Measurements from ENCODE around the gene COA6.
A peak's percentile ranks its signal among the peaks of the same experiment; 100 is the strongest.
"Not testable (repeated sequence)": the region's sequence is repeated elsewhere in the genome, so short reads cannot be mapped to it uniquely, and the experiment has no call there.

COA6 gene

GRCh38 chr1:234398849-234399381 lies 25.7 kb downstream of the COA6 start:
- H3K4me3 ChIP-seq (ENCODE audit: control insufficient read depth, low read depth, low read length), result no peak overlapping the region
- peak; percentile 68 for DNase-seq (ENCODE audit: low read depth)
- TF ChIP-seq, protein P1, sequence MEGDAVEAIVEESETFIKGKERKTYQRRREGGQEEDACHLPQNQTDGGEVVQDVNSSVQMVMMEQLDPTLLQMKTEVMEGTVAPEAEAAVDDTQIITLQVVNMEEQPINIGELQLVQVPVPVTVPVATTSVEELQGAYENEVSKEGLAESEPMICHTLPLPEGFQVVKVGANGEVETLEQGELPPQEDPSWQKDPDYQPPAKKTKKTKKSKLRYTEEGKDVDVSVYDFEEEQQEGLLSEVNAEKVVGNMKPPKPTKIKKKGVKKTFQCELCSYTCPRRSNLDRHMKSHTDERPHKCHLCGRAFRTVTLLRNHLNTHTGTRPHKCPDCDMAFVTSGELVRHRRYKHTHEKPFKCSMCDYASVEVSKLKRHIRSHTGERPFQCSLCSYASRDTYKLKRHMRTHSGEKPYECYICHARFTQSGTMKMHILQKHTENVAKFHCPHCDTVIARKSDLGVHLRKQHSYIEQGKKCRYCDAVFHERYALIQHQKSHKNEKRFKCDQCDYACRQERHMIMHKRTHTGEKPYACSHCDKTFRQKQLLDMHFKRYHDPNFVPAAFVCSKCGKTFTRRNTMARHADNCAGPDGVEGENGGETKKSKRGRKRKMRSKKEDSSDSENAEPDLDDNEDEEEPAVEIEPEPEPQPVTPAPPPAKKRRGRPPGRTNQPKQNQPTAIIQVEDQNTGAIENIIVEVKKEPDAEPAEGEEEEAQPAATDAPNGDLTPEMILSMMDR (conservative IDR thresholded peaks at IDR 0.05; ENCODE audit: control insufficient read depth, insufficient read depth, low read depth, low read length), result no peak

GRCh38 chr1:234399515-234399914 lies 26.3 kb downstream of the COA6 start:
- DNase-seq (ENCODE audit: low read depth); H3K4me3 ChIP-seq (ENCODE audit: control insufficient read depth, low read depth, low read length): not testable (repeated sequence)

GRCh38 chr1:234400773-234401172 lies 27.5 kb downstream of the COA6 start:
- H3K4me3 ChIP-seq (ENCODE audit: control insufficient read depth, low read depth, low read length), result no peak overlapping the region
- TF ChIP-seq, protein P1 (conservative IDR thresholded peaks at IDR 0.05; ENCODE audit: control insufficient read depth, insufficient read depth, low read depth, low read length), result no peak
- DNase-seq (ENCODE audit: low read depth), result no peak

DNA sequence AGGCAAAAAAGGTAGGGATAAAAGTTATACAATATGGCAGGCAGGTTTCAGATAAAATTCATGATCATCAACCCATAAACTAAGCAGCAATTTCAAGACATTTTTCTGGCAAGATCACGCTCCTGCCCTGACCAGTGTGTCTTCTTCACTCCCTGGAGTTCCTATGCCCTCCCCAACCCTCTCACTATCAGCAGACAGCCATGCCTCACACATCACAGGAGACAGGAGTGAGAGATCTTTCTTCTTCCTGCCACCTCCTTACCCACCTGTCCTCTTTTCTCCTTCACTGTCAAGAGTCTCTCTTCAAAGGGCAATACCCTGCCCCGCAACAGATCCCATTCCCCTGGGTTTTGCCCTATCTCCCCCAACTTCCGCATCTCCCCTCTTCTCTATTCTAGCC lies 28.4 kb downstream of the COA6 start:
- no peak overlapping the region for H3K4me3 ChIP-seq (ENCODE audit: control insufficient read depth, low read depth, low read length)
- no peak for DNase-seq (ENCODE audit: low read depth)

GRCh38 chr1:234402939-234403338 lies 29.7 kb downstream of the COA6 start:
- TF ChIP-seq, protein P1 (conservative IDR thresholded peaks at IDR 0.05; ENCODE audit: control insufficient read depth, insufficient read depth, low read depth, low read length), result no peak
- DNase-seq (ENCODE audit: low read depth), result no peak
- no peak overlapping the region for H3K4me3 ChIP-seq (ENCODE audit: control insufficient read depth, low read depth, low read length)

More for the DNA sequence above, 28.4 kb downstream of the COA6 start:
- TF ChIP-seq, protein P1 (conservative IDR thresholded peaks at IDR 0.05; ENCODE audit: control insufficient read depth, insufficient read depth, low read depth, low read length), result no peak

DNA sequence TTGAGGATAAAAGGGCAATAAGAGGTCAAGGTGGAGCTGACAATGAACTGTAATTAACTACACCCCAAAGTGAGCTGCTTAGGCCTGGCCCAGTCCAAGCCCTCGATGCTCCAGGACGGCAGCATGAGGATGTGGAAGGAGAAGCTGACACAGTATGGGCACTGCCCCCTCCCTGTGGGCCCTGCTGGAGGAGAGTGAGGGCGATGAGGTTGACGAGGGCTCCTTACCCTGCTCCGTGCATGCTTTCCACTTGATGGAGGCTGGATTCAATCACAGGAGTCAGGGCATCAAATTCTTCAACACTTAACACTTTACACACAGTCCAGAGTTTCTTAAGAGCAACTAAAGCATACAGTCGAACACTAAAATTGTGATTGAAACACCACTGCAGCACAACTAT lies 32.4 kb downstream of the COA6 start:
- TF ChIP-seq, protein P1 (conservative IDR thresholded peaks at IDR 0.05; ENCODE audit: control insufficient read depth, insufficient read depth, low read depth, low read length), result no peak
- no peak for DNase-seq (ENCODE audit: low read depth)
- no peak overlapping the region for H3K4me3 ChIP-seq (ENCODE audit: control insufficient read depth, low read depth, low read length)

DNA sequence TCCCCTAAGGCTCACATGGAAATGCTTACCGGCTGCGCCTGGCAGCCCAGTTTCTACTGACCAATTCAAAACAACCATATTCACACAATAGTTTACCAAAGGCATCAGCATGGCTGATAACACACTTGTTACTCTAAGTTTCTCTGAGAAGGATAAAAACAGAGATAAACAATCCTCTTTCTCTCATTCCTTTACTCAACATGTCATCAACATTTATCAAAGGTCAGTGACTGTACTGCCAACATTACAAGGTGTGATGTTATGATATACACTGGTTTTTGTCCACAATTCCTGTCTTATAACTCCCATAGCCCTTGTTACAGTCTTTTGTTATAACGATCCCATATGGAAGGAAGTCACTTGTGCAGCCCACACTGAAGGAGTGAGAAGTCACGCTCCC lies 33.6 kb downstream of the COA6 start:
- no peak overlapping the region for H3K4me3 ChIP-seq (ENCODE audit: control insufficient read depth, low read depth, low read length)
- TF ChIP-seq, protein P1 (conservative IDR thresholded peaks at IDR 0.05; ENCODE audit: control insufficient read depth, insufficient read depth, low read depth, low read length), result no peak

More for the DNA sequence above, 33.6 kb downstream of the COA6 start:
- no peak for DNase-seq (ENCODE audit: low read depth)

Measured in fibroblast of mammary gland (primary cell).